Ovary (tissue), 9 donors: ENCODE results near the gene DTNBP1. TPM values are rescaled to one million over a fixed set of nuclear protein-coding genes. Genes with fewer than 3 reads are reported as not detected.

Experiments
- DNase-seq, 5 donors: peaks; one replicate each; pipeline ENCODE4 v3.0.0-alpha.2; 2019 to 2020
- H3K27ac ChIP-seq, 2 donors: fragments of 200-600 bp; one replicate each; pipeline versions ENCODE4 v1.5.1 to v1.8.0; 2019 to 2022
- H3K27me3 ChIP-seq: fragments of 200-600 bp; one replicate; pipeline ENCODE4 v1.8.0; 2022
- H3K36me3 ChIP-seq: fragments of 200-600 bp; sonication (generic); one replicate; pipeline ENCODE4 v1.5.1; 2019
- H3K4me1 ChIP-seq: one replicate; pipeline ENCODE4 v1.8.1; 2013; ENCODE audit warnings: mild to moderate bottlenecking, moderate library complexity; ENCODE audit not compliant: insufficient read depth
- H3K4me3 ChIP-seq: fragments of 200-600 bp; sonication (generic); one replicate; pipeline ENCODE4 v1.5.1; 2017
- H3K9me3 ChIP-seq, 2 donors: fragments of 200-600 bp in 1 of 2; sonication (generic) in 1 of 2; one replicate each; pipeline versions ENCODE4 v1.5.1 to v1.8.1; 2013 to 2019; ENCODE audit warnings: mild to moderate bottlenecking in 1 of 2, moderate library complexity in 1 of 2
- EP300 ChIP-seq: sonication (generic); formaldehyde crosslinking; IDR thresholded peaks from one replicate; pipeline ENCODE4 v1.6.1; 2017; ENCODE audit warnings: antibody characterized with exemption
- POLR2A ChIP-seq: fragments of 450-650 bp; IDR thresholded peaks from one replicate; pipeline ENCODE4 v1.6.1; 2017; ENCODE audit warnings: antibody characterized with exemption, mild to moderate bottlenecking, moderate library complexity
- WGBS, 3 donors: extraction: QIAGEN DNeasy Blood & Tissue Kit in 1 of 3; methylation state at CpG; one replicate each; pipeline versions ENCODE4 v1.1.5 to v1.1.7; 2013 to 2017; 5-methylcytosine and 5-hydroxymethylcytosine counted together
- intact Hi-C, 4 donors: fragments of 100-400 bp; cut with DNase I; formaldehyde crosslinking; loops; one replicate each; pipeline versions ENCODE4 v1.11.0 to v1.15.1; 2022 to 2023
- polyA plus RNA-seq, 2 donors: library from polyadenylated mRNA; stranded (reverse); fragments of 200-250 nt in 1 of 2; fragments of 350-450 nt in 1 of 2; fragmentation: Illumina TruSeq in 1 of 2; extraction: RNeasy Lipid Tissue Mini Kit (QIAGEN cat#74804) in 1 of 2; gene quantifications; one replicate each; pipeline ENCODE4 v1.2.3, GENCODE V29; 2013 to 2014
- total RNA-seq, 7 donors: library from RNA; depleted of rRNA in 2 of 7; stranded (reverse); fragments of >200 nt in 2 of 7; fragmentation: NEBNext Ultra II Directional in 3 of 7; extraction: Animal tissue kit (Norgen Biotek cat#: 25700) in 3 of 7; gene quantifications; one replicate each; pipeline versions ENCODE4 v1.1.0 to v1.2.4, GENCODE V29; 2016 to 2023
- TF ChIP-seq, protein P1 (sequence below), 3 donors: fragments of 450-650 bp in 2 of 3; fragments of 200-600 bp in 1 of 3; IDR thresholded peaks; one replicate each; pipeline versions ENCODE4 v1.5.1 to v1.8.0; 2016 to 2022; ENCODE audit warnings: antibody characterized with exemption in 3 of 3, mild to moderate bottlenecking in 1 of 3
- donor health status: DM: no; HTN: no; CAD: no; lungs with moderate emphysema.
- donor health status: DM: no; HTN: no; CAD: no.
- donor health status: Bipolar disorder and iron deficiency.
- donor health status: DM: yes; HTN: yes; CAD: no.
- donor health status: DM: no; HTN: no; CAD: no.
- donor health status: DM: yes; HTN: yes; CAD: no.

The DTNBP1 gene
- total and polyA plus RNA-seq, 9 donors = 11.0 to 21.4 (median 15.6) TPM

DNA sequence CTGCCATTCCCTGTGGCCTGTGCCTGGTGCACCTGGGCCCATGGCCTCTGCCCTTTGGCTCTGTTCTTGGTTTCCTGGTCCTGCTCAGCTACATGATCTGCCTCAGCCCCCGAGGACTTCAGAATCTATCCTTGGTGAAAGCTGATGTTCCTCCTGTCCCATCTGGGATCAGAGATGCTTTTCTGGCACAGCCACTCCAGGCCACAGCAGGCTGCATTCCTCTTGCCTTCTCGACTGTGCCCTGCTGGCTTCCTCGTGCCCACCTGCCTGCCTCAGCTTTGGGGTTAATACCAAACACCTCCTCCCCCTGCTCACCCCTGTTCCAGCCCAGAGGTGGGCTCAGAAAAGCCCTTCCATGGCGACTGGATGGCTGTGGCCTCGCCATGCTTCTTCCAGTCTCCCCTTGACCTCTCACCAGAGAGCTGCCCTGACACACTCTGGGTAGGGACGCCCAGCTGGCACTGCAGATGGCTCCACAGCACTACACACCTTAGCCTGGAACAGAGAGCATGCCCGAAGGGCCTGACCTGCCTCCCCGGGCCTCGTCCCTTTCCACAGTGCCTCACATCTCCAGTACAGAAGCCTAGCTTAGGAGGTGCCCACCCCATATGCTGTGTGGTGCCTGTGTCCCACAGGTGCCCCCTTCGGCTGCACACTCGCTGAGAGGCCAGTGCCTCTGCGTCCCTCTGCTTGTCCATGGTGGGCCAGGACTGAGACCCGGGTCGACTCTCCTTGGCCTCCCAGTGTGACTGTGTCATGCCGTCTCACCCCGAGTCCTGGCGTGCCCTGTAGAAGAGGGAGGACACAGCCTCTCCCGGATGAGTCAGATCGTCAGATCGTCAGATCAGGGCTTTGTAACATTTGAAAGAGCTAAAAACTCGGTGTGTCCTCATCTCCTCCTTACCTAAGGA, 148.8 kb downstream of the DTNBP1 start:
- no peak for TF ChIP-seq POLR2A
- no peaks in the 10 kb centered on the region for H3K27me3 ChIP-seq
- no peak overlapping the region for H3K27ac ChIP-seq
- no peaks in the 10 kb centered on the region for H3K36me3 ChIP-seq
- no peak for DNase-seq
- H3K4me3 ChIP-seq = no peak overlapping the region
- no peaks in the 10 kb centered on the region for H3K4me1 ChIP-seq
- intact Hi-C loops = loop anchor here in 1 of 4 donors (10.0 kb wide), 1 partner anchor 111 kb away; no protein-coding TSS in a partner anchor
- H3K9me3 ChIP-seq = no peaks in the 10 kb centered on the region
- WGBS, 3 donors = 85 to 88% (median 87%) methylated on average over 21 of the region's 21 CpGs

GRCh38 chr6:15513131-15513771, 149.6 kb downstream of the DTNBP1 start:
- no peaks in the 10 kb centered on the region for H3K4me1 ChIP-seq
- no peaks in the 10 kb centered on the region for H3K9me3 ChIP-seq
- 86 to 89% (median 87%) methylated on average over 31 to 34 of the region's 34 CpGs for WGBS, 3 donors
- no peaks in the 10 kb centered on the region for H3K36me3 ChIP-seq
- DNase-seq = no peak
- intact Hi-C loops = loop anchor here in 1 of 4 donors (10.0 kb wide), 1 partner anchor 112 kb away; no protein-coding TSS in a partner anchor
- H3K4me3 ChIP-seq = no peak overlapping the region
- TF ChIP-seq EP300 (no peak), POLR2A (no peak)
- TF ChIP-seq, protein P1, sequence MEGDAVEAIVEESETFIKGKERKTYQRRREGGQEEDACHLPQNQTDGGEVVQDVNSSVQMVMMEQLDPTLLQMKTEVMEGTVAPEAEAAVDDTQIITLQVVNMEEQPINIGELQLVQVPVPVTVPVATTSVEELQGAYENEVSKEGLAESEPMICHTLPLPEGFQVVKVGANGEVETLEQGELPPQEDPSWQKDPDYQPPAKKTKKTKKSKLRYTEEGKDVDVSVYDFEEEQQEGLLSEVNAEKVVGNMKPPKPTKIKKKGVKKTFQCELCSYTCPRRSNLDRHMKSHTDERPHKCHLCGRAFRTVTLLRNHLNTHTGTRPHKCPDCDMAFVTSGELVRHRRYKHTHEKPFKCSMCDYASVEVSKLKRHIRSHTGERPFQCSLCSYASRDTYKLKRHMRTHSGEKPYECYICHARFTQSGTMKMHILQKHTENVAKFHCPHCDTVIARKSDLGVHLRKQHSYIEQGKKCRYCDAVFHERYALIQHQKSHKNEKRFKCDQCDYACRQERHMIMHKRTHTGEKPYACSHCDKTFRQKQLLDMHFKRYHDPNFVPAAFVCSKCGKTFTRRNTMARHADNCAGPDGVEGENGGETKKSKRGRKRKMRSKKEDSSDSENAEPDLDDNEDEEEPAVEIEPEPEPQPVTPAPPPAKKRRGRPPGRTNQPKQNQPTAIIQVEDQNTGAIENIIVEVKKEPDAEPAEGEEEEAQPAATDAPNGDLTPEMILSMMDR (IDR thresholded peaks at IDR 0.05) = no peak
- no peak overlapping the region for H3K27ac ChIP-seq
- H3K27me3 ChIP-seq = no peaks in the 10 kb centered on the region

DNA sequence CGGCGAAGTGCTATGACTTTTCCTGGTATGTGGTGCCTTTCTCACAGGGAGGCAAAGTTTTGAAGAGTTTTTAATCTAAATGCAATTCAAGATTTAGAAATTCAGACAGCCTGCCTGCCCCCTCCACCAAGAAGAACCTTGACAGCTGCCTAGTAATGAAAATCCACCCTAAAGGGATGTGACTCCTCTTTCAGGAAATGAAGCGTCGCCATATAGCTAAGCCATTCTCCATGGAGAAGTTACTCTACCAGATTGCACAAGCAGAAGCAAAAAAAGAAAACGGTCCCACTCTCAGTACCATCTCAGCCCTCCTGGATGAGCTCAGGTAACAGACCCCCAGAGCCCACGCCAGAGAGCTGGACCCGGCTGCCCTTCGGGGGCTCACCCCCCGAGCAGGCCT, 150.1 kb downstream of the DTNBP1 start:
- DNase-seq = no peak
- H3K4me1 ChIP-seq = no peaks in the 10 kb centered on the region
- no peak overlapping the region for H3K4me3 ChIP-seq
- no peak overlapping the region for H3K27ac ChIP-seq
- H3K9me3 ChIP-seq = no peaks in the 10 kb centered on the region
- intact Hi-C loops = loop anchor here in 1 of 4 donors (10.0 kb wide), 1 partner anchor 112 kb away; no protein-coding TSS in a partner anchor
- no peaks in the 10 kb centered on the region for H3K36me3 ChIP-seq
- 90 to 94% (median 94%) methylated on average over 9 of the region's 9 CpGs for WGBS, 3 donors
- no peaks in the 10 kb centered on the region for H3K27me3 ChIP-seq
- TF ChIP-seq, protein P1 (IDR thresholded peaks at IDR 0.05) = no peak
- TF ChIP-seq POLR2A = no peak
- no peak for TF ChIP-seq EP300

GRCh38 chr6:15512126-15512525, 150.7 kb downstream of the DTNBP1 start:
- 85 to 92% (median 89%) methylated on average over 18 of the region's 18 CpGs for WGBS, 3 donors
- Histone ChIP-seq H3K27me3 (no peaks in the 10 kb centered on the region), H3K36me3 (no peaks in the 10 kb centered on the region)

More at GRCh38 chr6:15512126-15512525, 150.7 kb downstream of the DTNBP1 start:
- H3K4me3 ChIP-seq = no peak overlapping the region
- H3K4me1 ChIP-seq = no peaks in the 10 kb centered on the region
- TF ChIP-seq POLR2A (no peak), EP300 (no peak)
- TF ChIP-seq, protein P1 (IDR thresholded peaks at IDR 0.05) = no peak
- DNase-seq = no peak
- intact Hi-C loops = loop anchor here in 1 of 4 donors (10.0 kb wide), 1 partner anchor 113 kb away; no protein-coding TSS in a partner anchor
- H3K27ac ChIP-seq = no peak overlapping the region
- H3K9me3 ChIP-seq = no peaks in the 10 kb centered on the region
